Skeletal muscle cell (primary cell): Measurements from ENCODE around the gene CNTFR.
A peak's percentile ranks its signal among the peaks of the same experiment; 100 is the strongest.

ENCODE experiments used
- DNase-seq: peaks from one replicate; pipeline ENCODE4 v3.0.0-alpha.2; 2010; ENCODE audit warnings: low read depth
- H3K4me3 ChIP-seq: 2 replicates; pipeline ENCODE4 v1.5.1; 2011; ENCODE audit warnings: low read depth, mild to moderate bottlenecking, control low read depth, low read length, moderate library complexity

Gene CNTFR

DNA sequence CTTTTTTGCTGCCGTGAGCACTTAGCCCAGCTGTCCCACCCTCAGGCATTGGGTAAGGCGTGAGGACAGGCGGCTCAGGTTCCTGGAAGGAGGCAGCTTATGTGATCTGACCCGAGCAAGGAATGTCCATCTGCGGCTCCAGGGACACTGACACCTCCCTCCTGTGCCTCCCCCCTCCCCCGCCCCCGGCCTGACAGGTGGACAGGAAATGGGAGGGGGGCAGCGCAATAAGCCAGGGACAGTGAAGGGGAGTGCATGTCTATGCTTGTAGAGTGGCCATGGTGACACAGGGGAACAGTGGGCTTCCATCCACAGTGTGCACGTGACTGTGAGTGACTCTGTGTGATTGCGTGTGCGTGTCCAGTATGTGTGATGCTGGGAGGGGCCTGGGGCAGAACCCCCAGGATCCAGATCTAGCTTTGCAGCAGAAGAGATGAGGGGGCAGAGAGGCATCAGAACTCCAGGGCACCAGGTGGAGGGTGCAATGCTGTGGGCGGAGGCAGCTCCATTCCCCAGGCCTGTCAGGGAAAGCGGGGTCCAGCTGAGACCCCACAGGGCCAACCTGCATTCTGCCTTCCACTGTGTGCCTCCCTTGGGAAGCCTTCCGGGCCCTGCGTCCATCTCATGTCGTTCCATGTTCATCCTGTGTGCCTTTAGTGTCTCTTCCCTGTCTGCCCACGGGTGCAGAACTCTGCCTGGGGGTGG is 30.5 kb downstream of the CNTFR start:
- H3K4me3 ChIP-seq, result no peak overlapping the region
- DNase-seq, result peak; percentile 16

- no peak overlapping the region for H3K4me3 ChIP-seq
Measured at GRCh38 chr9:34558364-34558763, 31.2 kb downstream of the CNTFR start.

DNA sequence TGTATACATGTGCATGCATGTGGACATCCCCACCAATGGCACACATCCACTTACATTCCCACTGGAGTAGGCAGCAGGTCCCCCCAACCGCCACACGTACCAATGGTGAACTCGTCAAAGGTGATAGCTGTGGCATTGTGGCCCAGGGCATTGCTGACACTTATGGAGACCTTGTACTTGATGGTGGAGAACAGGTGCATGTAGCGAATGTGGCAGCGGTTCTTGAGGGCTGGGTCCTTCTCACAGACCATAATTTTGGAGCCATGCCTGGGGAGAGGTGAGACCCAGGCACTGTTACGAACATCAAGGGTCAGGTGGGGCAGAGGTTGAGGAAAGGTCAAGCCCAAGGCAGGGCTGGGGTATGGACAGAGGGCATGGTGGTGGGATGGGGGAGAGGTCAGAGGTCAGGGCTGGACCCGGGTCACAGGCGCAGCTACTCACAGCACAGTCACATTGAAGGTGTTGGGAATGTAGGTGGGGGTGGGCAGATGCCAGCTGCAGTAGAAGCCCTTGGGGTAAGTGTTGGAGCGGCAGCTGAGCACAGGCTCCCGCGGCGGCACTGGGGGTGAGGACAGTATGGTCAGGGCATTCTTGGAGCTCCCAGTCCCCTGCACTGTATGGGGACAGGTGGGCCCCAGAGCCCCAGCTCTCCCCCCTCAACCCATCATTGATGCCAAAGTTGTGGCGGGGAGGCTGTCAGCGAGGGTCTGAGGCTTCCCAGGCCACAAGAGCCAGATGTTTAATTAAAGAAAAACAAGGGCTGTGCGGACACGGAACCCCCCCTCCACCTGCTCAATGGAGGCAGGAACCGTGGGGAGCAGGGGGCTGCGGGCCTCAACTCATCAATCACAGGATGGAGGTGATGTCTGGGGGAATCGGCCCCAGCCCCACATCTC is 31.9 kb downstream of the CNTFR start:
- no peak for DNase-seq
- no peak overlapping the region for H3K4me3 ChIP-seq

More at GRCh38 chr9:34558364-34558763, 31.2 kb downstream of the CNTFR start:
- no peak for DNase-seq

GRCh38 chr9:34556949-34557348 is 32.6 kb downstream of the CNTFR start:
- DNase-seq, result no peak
- H3K4me3 ChIP-seq, result no peak overlapping the region

GRCh38 chr9:34555936-34556525 is 33.5 kb downstream of the CNTFR start:
- no peak overlapping the region for H3K4me3 ChIP-seq
- DNase-seq, result no peak

GRCh38 chr9:34555500-34555899 is 34.0 kb downstream of the CNTFR start:
- H3K4me3 ChIP-seq, result no peak overlapping the region
- DNase-seq, result no peak

GRCh38 chr9:34555002-34555348 is 34.5 kb downstream of the CNTFR start:
- no peak overlapping the region for H3K4me3 ChIP-seq
- no peak for DNase-seq

GRCh38 chr9:34554211-34555001 is 35.1 kb downstream of the CNTFR start:
- H3K4me3 ChIP-seq, result no peak overlapping the region
- no peak for DNase-seq

DNA sequence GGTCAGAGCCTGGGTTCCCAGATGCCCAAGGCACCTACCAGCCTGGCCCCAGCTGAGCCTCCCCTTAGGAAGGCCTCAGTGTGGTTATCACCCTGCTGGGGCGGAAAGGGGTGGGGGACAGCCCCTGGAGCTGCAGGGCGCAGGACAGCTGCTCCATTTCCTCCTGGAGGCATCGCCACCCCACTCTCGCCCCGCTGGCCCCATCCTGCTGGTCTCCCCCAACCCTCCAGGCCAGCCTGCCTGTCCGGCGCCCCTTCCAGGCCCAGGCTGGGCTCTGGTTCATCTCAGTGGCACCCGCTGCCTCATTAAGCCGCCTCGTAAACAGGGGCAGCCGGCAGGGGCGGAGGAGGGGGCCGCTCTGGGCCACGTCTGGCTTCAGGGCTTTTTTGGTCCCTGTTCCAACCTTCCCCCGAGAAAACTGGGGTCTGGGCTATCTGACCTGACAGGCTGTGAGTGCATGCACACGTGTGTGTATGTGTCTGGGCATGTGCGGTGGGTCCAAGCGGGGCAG is 36.0 kb downstream of the CNTFR start:
- no peak overlapping the region for H3K4me3 ChIP-seq
- no peak for DNase-seq

- no peak for DNase-seq
- H3K4me3 ChIP-seq, result no peak overlapping the region
Measured at GRCh38 chr9:34552986-34553385, 36.5 kb downstream of the CNTFR start.

- no peak overlapping the region for H3K4me3 ChIP-seq
- no peak for DNase-seq
Measured at GRCh38 chr9:34552606-34552981, 36.9 kb downstream of the CNTFR start.

DNA sequence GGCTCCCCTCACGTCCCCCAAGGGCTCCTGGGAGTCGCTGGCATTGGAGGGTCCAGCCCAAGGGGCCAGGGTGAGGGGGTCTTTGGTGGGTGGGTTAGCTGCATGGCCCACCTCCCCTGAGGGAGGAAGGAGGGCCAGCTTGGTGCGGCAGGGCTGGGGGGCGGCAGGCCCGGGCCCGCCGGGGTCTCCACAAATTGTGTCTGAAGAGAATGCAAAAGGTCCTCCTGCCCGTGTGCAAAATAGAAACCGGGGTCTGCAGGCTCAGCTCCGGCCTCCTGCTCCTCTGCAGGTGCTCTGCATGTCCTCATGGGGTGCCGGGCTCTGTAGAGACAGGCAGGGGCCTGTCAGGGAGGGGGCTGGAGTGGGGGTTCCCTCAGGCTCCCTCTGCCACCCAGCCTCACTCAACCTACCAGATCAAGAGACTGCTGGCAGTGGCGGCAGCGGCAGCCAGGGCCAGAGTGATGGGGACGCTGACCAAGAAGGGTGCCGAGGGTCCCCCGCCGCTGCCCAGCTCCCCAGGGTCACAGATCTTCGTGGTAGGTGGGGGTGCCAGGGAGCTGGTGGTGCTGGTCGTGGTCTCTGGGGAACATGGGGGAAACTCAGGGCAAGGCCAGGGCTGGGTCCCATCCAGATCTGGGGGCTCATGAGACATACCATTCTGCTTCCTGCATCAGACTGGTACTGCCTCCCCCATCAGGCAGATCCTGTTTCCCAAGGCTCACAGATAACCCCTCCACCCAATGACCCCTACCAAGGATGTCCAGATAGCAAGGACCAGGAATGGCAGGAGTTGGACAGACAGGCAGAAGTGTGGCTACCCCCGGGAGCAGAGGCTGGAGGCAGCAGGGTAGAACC is 37.5 kb downstream of the CNTFR start:
- no peak for DNase-seq

GRCh38 chr9:34550681-34551270 is 38.7 kb downstream of the CNTFR start:
- H3K4me3 ChIP-seq, result no peak overlapping the region
- DNase-seq, result no peak

More for the DNA sequence above, 37.5 kb downstream of the CNTFR start:
- H3K4me3 ChIP-seq, result no peak overlapping the region

DNA sequence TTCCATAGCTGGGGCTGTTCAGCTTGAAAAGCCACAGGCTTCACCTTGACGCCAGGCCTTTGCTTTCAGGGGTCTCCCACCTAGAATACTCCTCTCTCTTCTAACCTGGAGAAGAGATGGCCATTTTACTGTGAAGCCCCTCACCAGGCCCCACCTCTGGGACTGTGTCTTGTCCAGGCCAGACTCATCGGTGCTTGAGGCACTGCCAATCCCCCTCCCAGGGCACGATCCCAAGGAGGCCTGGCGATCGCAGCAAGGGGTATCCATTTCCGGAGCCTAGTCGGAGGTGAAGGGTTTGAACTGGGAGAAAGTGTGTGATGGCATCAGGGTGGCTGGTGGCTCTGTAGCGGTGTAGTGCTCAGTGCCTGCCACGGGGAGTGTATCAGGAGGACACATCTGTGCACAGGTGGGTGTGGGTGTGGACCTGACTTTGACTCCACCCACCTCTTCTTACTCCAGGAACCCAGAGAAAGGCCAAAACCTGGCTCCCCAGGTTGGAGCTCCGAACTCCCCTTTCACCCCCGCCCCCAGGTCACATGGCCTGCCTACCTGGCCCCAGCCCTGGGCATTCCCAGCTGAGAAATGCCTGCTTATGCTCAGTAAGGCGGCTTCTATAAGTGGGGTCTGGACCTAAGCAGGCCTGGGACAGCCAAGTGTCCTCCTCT is 39.4 kb downstream of the CNTFR start:
- DNase-seq, result no peak
- H3K4me3 ChIP-seq, result no peak overlapping the region

- no peak for DNase-seq
- no peak overlapping the region for H3K4me3 ChIP-seq
Measured at GRCh38 chr9:34549407-34549732, 40.2 kb downstream of the CNTFR start.

GRCh38 chr9:34547960-34548611 is 41.4 kb downstream of the CNTFR start:
- DNase-seq, result no peak

More at GRCh38 chr9:34547960-34548611, 41.4 kb downstream of the CNTFR start:
- H3K4me3 ChIP-seq, result no peak overlapping the region
